Measurements from ENCODE around the gene DOCK1. TPM values are rescaled to one million over a fixed set of nuclear protein-coding genes. Genes with fewer than 3 reads are reported as not detected.

The DOCK1 gene
- total RNA-seq, 1 donor from 2014 or later: 56.1 TPM

DNA sequence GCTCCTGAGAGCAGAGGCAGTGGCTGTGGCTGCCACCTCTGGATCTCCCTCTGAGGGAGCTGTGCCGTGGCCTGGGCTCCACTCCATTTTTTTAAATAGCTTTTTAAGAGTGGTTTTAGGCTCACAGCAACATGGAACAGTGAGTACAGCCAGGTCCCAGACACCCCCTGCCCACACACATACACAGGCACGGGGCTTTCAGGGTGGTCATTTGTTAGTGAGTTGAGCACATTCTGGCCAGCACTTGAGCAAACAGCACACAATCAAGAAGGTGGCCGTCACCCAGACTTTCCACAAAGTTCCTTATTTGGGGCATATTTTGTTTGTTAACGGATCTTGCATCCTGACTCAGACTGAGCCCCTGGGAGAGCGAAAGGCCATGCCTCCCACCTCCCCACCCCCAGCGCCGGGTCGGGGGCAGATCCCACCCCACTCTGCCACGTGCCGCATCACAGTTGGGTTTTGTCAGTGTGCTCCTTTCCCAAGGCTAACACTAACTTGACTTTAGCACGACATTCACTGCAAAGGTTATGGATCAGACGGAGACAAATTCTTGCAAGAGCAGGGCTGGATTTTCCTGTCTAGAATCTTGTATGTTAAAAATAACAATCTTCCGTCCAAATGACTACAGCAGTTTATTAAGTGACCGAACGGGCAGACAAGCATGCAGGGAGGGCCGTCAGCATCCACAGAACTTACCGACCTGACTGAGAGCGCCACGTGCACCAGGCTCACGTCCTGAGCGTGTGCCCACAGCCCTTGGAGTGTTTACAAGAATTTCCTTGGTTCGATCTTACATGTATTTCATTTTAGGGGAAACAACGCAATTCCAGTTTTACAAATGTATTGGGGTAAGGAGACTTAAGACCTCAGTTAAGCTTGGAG, 487.4 kb downstream of the DOCK1 start:
- peak; percentile 73 for DNase-seq (ENCODE audit: low spot score)

DNA sequence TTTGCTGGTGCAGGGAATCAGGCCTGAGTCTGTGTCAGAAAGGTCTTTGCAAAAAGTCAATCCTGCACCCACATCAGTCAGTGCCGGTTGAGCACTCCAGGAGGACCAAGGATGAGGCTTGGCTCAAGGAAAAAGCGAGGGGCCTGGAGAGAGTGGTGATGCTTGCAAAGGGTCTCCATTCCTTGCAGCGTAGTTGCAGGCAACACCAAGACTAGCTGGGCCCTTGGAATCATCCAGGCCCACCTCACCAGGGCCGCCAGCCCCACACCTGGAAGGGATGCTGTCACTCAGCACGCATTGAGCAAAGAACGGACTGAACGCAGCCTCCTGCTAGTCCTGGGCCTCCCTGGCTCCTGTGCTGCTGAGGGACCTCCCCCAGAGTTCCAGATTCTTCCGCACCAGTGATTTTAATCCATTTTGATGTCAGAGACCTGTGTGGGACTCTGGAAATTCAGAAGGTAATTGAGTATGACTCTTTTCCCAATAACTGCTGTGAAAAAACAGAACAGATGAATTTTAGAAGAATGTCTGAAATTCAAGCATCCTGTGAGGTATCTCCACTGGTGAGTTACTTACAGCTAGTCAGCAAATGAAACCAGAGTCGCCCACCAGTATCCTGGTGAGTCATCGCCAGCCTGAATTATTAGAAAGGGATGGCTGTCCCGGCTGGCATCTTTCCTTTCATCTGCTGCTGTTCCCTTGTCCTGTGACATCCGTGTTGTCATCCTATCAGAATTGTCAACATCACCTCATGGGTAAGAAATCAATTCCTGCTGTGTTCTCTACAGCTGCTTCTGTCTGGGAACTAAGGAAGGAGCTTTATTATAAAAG, 493.1 kb downstream of the DOCK1 start:
- peak; percentile 15 for DNase-seq (ENCODE audit: low spot score)

DNA sequence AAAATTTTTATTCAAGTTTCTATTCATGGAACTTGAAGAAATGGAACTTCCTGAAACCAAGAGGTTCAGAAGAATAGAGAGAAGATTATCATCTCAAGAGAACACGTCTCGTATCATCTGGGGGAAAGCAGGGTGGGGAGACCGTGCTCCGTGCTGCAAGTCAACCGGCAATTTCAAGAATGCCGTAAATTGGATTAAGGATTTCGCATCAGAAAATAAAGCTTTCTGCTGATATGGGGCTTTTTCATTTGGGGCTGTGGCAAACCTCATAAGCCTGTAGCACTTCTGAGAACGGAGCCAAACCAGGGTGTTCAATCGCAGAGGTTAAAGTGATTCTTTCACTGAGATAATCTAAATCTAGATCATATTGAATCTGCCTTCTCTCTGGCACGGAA, 493.7 kb downstream of the DOCK1 start:
- DNase-seq (ENCODE audit: low spot score): peak; percentile 64

GRCh38 chr10:127399668-127400067, 494.4 kb downstream of the DOCK1 start:
- peak; percentile 79 for DNase-seq (ENCODE audit: low spot score)

DNA sequence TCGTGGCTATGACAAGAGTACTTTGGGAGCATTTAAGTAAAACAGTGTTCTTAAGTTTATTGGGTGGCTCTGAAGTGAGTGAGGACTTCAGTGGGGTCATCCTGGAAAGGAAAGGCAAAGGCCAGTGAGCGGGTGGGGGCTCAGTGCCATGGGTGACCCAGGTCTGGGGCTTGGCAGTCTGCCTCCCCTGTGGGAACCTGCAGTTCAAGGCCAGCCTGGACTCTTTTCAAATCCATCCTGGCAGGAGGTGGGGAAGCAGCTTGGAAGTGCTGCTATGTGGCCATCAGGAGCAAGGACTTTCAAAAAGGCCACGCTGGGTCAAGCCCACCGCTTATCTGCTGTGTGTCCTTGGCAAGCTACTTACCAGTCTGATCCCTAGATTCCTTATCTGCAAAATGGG, 495.0 kb downstream of the DOCK1 start:
- peak; percentile 15 for DNase-seq (ENCODE audit: low spot score)

- no peak for DNase-seq (ENCODE audit: low spot score)
These were observed 497.6 kb downstream of the DOCK1 start for GRCh38 chr10:127402596-127403409.

- peak; percentile 5 for DNase-seq (ENCODE audit: low spot score)
These were observed 500.0 kb downstream of the DOCK1 start for GRCh38 chr10:127405221-127405620.

DNA sequence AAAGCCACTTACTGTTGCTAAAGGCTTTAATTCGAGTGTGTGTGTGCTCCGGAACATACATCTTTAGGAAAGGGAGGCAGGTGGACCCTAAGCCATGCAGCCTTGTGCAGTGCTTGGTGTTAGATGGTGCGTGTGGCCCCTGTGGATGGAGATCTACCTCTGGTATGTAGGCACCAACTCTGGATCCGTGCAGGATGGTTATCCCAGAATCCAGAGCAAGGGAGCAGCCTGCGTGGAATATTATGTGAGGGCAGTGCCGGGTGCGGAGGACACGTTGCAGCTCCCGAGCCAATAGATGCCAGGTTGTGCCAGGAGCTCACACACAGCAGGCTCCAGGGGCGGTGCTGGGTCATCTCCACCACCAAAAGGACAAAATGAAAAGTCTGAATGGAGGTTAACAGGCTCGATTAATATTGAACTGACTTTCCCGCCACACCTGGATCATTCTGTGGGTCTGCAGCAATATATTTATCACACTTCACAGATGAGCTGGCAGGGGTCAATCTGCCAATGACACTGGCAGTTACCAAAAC, 500.9 kb downstream of the DOCK1 start:
- DNase-seq (ENCODE audit: low spot score): no peak

DNA sequence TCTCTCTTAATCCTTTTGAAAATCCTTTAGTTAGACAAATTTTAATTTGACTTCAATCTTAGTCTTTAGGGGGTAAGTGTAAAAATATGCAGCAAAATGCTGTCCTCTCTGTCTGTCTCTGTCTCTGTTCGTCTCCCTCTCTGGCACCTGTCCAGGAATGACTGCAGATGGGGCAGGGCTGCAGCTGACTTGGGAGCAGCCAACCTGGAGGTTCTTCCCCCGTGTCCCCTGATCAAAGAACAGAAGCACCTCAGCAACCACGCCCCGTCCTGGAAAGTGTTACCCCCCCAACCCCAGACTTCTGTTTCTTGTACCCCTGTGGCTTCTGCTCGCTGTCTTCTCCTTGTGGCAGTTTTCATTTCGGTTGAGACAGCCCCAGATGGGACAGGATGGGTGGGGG, 502.3 kb downstream of the DOCK1 start:
- DNase-seq (ENCODE audit: low spot score): peak; percentile 33

DNA sequence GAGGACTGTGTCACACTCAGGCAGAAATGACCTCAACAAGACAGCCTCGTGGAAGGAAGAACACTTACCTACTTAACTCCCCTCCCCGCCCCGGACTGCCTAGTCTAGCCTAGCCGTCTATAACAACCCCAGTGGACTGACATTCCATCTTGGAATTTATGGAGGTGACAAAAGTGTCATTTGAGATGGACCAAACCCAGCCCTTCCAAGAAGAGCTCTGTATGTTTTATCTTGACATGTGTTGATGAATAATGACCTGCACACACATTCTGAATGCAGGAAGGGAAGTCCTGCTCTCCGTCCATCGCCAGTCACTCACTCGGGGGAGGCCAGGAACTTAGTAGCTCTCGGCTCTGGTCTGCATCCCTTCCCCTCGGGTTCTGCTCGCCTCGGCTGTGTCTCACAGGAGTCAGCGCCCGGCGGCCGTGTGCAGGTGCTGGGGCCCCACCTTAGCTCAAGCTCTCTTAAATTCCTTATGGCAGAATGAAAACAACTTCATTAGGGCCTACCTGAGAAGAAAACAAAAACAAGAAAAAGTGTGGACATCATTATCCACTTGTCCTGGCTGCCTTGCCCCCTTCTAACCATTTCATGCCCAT, 503.0 kb downstream of the DOCK1 start:
- DNase-seq (ENCODE audit: low spot score): peak; percentile 20

- DNase-seq (ENCODE audit: low spot score): no peak
These were observed 503.5 kb downstream of the DOCK1 start for GRCh38 chr10:127408733-127409132.

DNA sequence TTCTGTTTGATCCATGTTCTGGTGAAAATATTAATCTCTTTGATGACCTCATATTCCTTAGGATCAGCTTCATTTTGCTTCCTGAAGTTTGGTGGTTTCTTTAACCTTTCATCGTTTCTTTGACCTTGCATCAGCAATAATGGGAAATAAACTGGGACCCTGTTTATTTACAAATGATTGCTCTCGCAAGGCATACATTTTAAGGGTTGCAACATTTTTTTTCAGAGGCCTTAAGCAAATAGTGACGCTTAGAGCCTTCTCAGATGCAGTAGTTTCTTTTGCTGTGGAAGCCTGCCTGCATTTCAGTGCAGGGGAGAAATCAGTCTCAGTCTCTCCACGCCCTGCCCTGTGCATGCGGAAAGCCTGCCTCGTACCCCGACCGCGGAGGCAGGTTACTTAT, 504.8 kb downstream of the DOCK1 start:
- DNase-seq (ENCODE audit: low spot score): no peak

DNA sequence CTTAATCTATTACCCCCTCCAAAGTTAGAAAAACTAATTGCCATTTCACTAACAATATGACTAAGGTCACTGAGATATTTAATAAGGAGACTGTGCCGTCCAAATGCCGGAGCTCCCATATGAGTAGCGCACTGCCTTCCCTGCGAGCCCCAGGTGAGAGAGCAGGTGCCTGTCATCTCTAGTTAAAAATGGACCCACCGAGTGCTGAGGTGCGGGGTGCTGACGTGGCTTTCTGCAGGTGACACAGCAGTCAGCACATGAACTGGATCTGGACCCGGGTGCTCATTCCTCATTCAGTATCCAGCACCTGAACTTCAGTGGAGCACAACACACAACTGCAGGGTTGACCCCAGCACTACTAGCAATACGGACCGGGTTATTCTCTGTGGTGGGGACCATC, 505.8 kb downstream of the DOCK1 start:
- DNase-seq (ENCODE audit: low spot score): no peak

DNA sequence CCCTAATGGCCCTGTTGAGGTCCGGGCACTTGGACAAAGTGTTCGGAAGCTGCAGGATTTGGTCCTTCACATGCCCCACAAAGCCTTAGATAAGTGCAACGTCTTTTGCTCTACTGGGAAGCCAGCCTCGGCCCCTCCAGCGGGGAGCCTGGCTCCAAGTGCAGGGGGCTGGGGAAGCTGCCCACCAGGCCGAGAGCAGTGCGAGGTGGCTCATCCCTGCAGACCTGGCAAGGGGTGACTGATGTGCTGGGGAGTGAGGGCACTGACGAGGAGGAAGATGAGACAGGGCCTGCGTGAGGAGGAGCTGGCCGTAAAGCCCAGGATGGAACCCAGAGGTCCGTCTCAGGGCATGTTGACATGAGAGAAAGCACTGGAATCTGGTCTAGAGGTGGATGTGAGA, 508.1 kb downstream of the DOCK1 start:
- DNase-seq (ENCODE audit: low spot score): no peak

DNA sequence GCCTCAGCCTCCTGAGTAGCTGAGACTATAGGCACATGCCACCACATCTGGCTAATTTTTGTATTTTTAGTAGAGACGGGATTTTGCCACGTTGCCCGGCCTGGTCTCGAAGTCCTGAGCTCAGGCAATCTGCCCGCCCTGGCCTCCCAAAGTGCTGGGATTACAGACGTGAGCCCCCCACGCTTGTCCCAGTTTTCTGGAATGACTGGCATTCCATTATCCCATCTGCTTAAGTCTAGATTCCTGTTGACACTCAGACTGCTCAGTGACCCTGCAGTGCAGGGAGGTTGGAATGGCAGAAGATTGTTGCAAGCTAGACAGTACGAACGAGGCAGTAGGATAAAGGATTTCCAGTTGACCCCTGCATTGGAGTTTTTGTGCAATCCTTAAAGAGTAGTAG, 508.8 kb downstream of the DOCK1 start:
- no peak for DNase-seq (ENCODE audit: low spot score)

DNA sequence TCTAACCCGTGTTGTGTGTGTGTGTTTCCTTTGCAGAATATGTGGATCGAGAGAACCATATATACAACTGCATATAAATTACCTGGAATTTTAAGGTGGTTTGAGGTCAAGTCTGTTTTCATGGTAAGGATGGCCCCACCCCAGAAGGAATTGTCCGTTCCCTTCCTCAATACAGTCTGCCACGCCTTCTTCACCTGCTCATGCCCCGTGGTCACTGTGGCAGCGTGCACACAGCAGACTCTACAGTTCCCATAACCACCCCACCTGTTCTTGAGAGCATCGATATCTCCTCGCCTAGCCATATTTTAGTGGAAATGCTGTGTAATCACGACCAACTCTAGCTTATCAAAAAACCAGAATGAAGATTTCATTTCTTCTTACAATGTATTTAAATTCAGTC, 509.9 kb downstream of the DOCK1 start:
- DNase-seq (ENCODE audit: low spot score): no peak

GRCh38 chr10:127415901-127416581, 510.8 kb downstream of the DOCK1 start:
- DNase-seq (ENCODE audit: low spot score): no peak

DNA sequence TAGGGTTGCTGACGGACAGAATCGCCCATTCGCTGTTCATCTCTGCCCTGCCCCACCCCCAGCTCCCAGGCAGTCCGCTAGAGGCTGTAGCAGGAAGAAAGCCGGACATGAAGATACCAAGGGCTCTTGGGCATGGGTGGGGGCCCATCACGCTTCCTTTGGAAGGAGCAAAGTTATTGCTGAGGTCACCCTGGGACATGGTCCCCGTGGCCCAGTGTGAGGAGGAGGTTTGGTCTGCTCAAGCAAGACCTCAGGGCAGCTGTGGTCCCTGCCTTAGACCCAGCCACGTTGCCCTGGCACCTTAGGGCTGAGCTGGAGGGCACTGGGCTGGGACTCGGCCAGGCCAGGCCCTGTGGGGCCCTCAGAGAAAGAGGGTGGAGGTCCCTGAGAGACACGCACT, 511.8 kb downstream of the DOCK1 start:
- no peak for DNase-seq (ENCODE audit: low spot score)

GRCh38 chr10:127417686-127418401, 512.6 kb downstream of the DOCK1 start:
- DNase-seq (ENCODE audit: low spot score): no peak

Data from umbilical cord (tissue), 2 donors.